WTC11 (cell line): ENCODE data around the gene SLC29A1. TPM values are rescaled to one million over a fixed set of nuclear protein-coding genes. Genes with fewer than 3 reads are reported as not detected.

Experiments
- ATAC-seq: fragments of 200-7000 bp; cut with Tn5 transposase; 2 replicates; pipeline ENCODE4 v1.10.0; 2021; ENCODE audit warnings: mild to moderate bottlenecking, moderate library complexity
- CTCF ChIA-PET: fragments of 300-600 bp; sonication (Branson Sonifier 250); formaldehyde crosslinking; loops from one replicate; lab custom pipeline; 2021; ENCODE audit warnings: antibody characterized with exemption; lab: Charles Lee
- POLR2A ChIA-PET: fragments of 350-600 bp; sonication (Branson Sonifier 250); formaldehyde crosslinking; loops from one replicate; lab custom pipeline; 2021; ENCODE audit warnings: antibody characterized with exemption; lab: Charles Lee
- DNase-seq: peaks from one replicate; pipeline ENCODE4 v3.0.0; 2021; ENCODE audit warnings: low spot score
- H3K27ac Mint-ChIP-seq: 2 replicates; pipeline ENCODE4 v1.8.0; 2021; ENCODE audit warnings: mixed read lengths
- H3K27me3 Mint-ChIP-seq: 2 replicates; pipeline ENCODE4 v1.8.0; 2021; ENCODE audit warnings: low read depth, mild to moderate bottlenecking, moderate library complexity, mixed read lengths
- H3K36me3 Mint-ChIP-seq: 2 replicates; pipeline ENCODE4 v1.8.0; 2021; ENCODE audit warnings: mixed read lengths
- H3K4me1 Mint-ChIP-seq: 2 replicates; pipeline ENCODE4 v1.8.0; 2022; ENCODE audit warnings: mixed read lengths
- H3K4me3 Mint-ChIP-seq: 2 replicates; pipeline ENCODE4 v1.8.0; 2021; ENCODE audit warnings: mild to moderate bottlenecking, moderate library complexity, mixed read lengths
- H3K9me3 Mint-ChIP-seq: 2 replicates; pipeline ENCODE4 v1.8.0; 2021; ENCODE audit warnings: mixed read lengths
- AFF4 ChIP-seq: sonication (generic); formaldehyde crosslinking; IDR thresholded peaks from 2 replicates; pipeline ENCODE4 v1.8.1; 2023; ENCODE audit warnings: mild to moderate bottlenecking, missing genetic modification reagents, borderline replicate concordance
- E2F4 ChIP-seq: sonication (generic); formaldehyde crosslinking; IDR thresholded peaks from 2 replicates; pipeline ENCODE4 v1.8.1; 2022; ENCODE audit warnings: low read depth, mild to moderate bottlenecking, moderate library complexity, missing genetic modification reagents, borderline replicate concordance
- ETV6 ChIP-seq: sonication (generic); formaldehyde crosslinking; IDR thresholded peaks from 2 replicates; pipeline ENCODE4 v1.8.1; 2022; ENCODE audit warnings: mild to moderate bottlenecking, missing genetic modification reagents
- KAT7 ChIP-seq: sonication (generic); formaldehyde crosslinking; IDR thresholded peaks from 2 replicates; pipeline ENCODE4 v1.8.1; 2023; ENCODE audit warnings: missing genetic modification reagents, mild to moderate bottlenecking, borderline replicate concordance
- MAX ChIP-seq: sonication (generic); formaldehyde crosslinking; IDR thresholded peaks from 2 replicates; pipeline ENCODE4 v1.8.0; 2022; ENCODE audit warnings: mild to moderate bottlenecking, missing genetic modification reagents
- MLX ChIP-seq: sonication (generic); formaldehyde crosslinking; IDR thresholded peaks from 2 replicates; pipeline ENCODE4 v1.8.1; 2023; ENCODE audit warnings: mild to moderate bottlenecking, missing genetic modification reagents, moderate library complexity
- NR2C2 ChIP-seq: sonication (generic); formaldehyde crosslinking; IDR thresholded peaks from 2 replicates; pipeline ENCODE4 v1.8.0; 2022; ENCODE audit warnings: mild to moderate bottlenecking, missing genetic modification reagents
- TEAD4 ChIP-seq: sonication (generic); formaldehyde crosslinking; IDR thresholded peaks from 2 replicates; pipeline ENCODE4 v1.8.0; 2022; ENCODE audit warnings: mild to moderate bottlenecking, missing genetic modification reagents
- USF2 ChIP-seq: sonication (generic); formaldehyde crosslinking; IDR thresholded peaks from 2 replicates; pipeline ENCODE4 v1.8.1; 2023; ENCODE audit warnings: mild to moderate bottlenecking, missing genetic modification reagents, moderate library complexity
- ZNF121 ChIP-seq: sonication (generic); formaldehyde crosslinking; IDR thresholded peaks from 2 replicates; pipeline ENCODE4 v1.8.0; 2023; ENCODE audit warnings: missing genetic modification reagents
- ZNF281 ChIP-seq: sonication (generic); formaldehyde crosslinking; IDR thresholded peaks from 2 replicates; pipeline ENCODE4 v1.8.0; 2023; ENCODE audit warnings: mild to moderate bottlenecking, missing genetic modification reagents
- ZNF423 ChIP-seq: fragments of 250-450 bp; sonication (Bioruptor Pico); IDR thresholded peaks from 2 replicates; pipeline ENCODE4 v2.1.2; 2022; ENCODE audit warnings: mild to moderate bottlenecking, moderate library complexity
- total RNA-seq: library from RNA; stranded (reverse); gene quantifications from 3 replicates; pipeline ENCODE4 v1.2.3, GENCODE V29; 2021

Gene SLC29A1
- total RNA-seq, 1 experiment from 2014 or later: 139 TPM

- TF ChIP-seq USF2: no peak
- TF ChIP-seq AFF4 (CRISPR knock-in tag): no peak
- no peak for TF ChIP-seq ZNF281 (CRISPR knock-in tag)
- no peak for TF ChIP-seq NR2C2 (CRISPR knock-in tag)
Observed at GRCh38 chr6:44258921-44259320, 35.5 kb downstream of the SLC29A1 start (continued).

GRCh38 chr6:44260011-44260410 lies 36.6 kb downstream of the SLC29A1 start:
- H3K36me3 Mint-ChIP-seq: peaks cover 10% of the 10 kb centered on the region; the same call in 1 of the 2 replicates
- H3K27me3 Mint-ChIP-seq: peaks cover 6% of the 10 kb centered on the region
- ChIA-PET CTCF (no interaction called here), POLR2A (no interaction called here)
- no peak for DNase-seq
- no peak for ATAC-seq
- peaks cover 47% of the 10 kb centered on the region for H3K4me1 Mint-ChIP-seq
- no peak overlapping the region for H3K4me3 Mint-ChIP-seq
- TF ChIP-seq KAT7 (CRISPR knock-in tag) (no peak), ETV6 (no peak), MLX (CRISPR knock-in tag) (no peak), ZNF423 (CRISPR knock-in tag) (no peak), AFF4 (CRISPR knock-in tag) (no peak), E2F4 (CRISPR knock-in tag) (no peak), MAX (no peak), TEAD4 (CRISPR knock-in tag) (no peak), ZNF121 (CRISPR knock-in tag) (no peak)
- no peak overlapping the region for H3K27ac Mint-ChIP-seq
- H3K9me3 Mint-ChIP-seq: no peaks in the 10 kb centered on the region
